NOMO-1 treated with dmso at 0.1 percent for 144 hours (cell line): ENCODE data around the gene UBE2A.

Experiments
- DNase-seq: peaks from one replicate; lab custom pipeline; 2025; ENCODE audit not compliant: unreplicated experiment; lab: John Stamatoyannopoulos, UW

UBE2A gene

DNA sequence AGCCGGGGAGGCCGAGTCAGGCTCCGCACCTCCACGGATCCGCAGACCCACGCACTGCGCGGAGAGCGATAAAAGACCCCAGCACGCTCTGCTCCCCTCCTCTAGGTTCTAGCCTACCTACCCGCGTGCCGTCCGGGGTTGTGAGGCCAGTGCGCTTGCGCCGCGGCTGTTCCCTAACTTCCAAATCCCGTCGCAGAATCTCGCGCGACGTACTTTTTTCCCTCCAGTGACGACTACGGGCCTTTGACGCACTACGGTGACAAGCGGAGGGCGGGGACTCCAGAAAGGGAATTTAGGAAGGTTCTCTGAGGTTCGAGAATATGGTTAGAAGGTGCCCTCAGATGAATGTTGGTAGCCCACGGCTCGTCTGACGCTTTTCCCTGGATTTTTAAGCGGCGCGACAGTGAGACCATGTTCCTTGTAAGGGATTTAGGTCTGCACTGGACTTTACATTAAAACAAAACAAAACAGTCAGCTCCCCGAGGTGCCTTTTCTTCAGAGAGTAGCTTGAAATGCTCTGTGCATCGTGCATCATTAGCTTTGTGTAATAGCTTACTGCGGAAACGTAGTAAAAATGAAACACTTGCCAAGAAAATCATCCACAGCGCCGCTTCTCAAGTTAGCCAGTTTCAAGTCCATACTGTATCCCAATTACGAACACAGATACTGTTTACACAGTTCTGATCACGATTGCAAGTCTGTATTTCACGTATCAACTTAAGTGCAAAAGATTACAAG lies 32.1 kb downstream of the UBE2A start, which contains the start of gene NKRF:
NKRF (minus strand) TSS at position 145 of the 738 bp plus-strand sequence.
- peak; percentile 87 for DNase-seq

DNA sequence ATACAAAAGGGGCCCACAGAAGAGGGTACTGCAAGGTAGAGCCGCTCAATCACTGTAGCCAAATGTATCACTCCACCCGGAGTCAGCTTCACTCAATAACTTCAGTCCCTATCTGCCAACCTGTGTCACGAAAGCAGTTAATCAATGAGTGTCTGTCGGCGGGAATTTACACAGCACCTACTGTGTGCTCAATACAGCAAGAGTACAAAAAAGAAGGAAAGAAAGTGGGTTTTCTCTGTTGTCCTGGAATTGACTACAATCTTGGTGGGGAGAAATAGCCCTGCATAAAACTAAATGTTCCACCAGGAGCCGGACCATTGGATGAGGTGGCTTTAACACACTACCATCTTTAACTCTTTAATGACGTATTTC lies 32.6 kb downstream of the UBE2A start:
- no peak for DNase-seq

DNA sequence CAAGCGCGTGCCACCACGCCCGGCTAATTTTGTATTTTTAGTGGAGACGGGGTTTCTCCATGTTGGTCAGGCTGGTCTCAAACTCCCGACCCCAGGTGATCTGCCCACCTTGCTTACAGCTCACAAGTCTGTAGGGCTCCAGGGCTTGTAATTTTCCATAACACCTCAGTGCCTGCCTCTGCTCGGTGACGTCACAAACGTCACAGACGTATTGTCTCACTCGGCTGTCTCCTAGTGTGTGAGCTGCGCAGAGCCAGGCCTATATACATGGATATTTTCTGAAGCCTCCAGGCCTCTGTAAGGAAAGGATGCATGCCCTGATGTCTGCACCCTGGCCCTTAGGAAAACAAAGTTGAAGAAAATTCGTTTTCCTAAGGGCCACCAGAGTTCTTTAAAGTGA lies 40.4 kb downstream of the UBE2A start:
- DNase-seq = no peak

DNA sequence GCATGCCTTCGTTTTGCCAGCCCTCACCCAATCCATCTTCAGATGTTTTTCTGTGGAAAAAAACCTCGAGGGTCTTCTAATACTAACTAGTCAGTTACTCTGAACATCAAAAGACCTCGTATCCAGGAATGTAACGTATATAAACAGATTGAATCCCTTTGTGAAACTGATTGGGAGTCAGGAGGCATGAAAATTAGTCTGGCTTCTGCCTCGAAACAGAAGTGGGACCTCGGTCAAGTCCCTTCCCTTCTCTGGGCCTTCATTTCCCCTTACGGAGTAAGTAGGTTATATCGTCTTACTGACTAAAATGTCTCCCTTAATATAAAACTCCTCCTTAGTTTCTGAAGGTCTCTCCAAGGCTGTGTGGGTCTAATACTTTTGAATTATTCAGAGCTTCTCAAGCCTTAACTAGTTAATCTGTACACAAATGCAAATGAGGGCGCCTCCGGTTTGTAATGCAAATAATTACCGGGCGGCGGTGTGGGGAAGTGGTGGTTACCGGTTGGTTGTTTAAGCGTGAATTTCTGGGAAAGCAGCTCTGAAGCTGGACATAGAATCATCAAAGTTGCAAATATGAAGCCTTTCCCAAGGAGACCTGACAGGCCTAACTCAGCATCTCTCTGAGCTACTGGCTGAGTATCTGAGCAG lies 43.3 kb downstream of the UBE2A start:
- peak; percentile 33 for DNase-seq

DNA sequence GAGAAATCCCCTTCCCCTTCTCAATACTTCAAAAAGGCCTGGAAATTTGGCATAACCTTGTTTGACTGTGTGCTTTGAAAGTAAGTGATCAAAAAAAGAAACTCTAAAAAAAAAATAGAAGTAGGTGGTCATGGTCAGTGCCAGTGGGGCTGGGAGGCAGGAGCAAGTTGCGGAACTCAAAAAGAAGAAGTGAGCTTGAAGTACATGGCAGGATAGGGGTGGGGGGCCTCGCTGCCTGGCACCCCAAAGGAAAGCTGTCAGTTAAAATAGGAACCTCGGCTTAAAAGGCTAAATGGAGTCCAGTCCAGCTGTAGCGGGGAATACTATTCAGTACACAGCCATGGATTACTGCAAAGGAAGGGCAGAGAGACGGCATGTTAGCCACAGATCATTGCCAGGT lies 44.1 kb downstream of the UBE2A start:
- peak; percentile 74 for DNase-seq

DNA sequence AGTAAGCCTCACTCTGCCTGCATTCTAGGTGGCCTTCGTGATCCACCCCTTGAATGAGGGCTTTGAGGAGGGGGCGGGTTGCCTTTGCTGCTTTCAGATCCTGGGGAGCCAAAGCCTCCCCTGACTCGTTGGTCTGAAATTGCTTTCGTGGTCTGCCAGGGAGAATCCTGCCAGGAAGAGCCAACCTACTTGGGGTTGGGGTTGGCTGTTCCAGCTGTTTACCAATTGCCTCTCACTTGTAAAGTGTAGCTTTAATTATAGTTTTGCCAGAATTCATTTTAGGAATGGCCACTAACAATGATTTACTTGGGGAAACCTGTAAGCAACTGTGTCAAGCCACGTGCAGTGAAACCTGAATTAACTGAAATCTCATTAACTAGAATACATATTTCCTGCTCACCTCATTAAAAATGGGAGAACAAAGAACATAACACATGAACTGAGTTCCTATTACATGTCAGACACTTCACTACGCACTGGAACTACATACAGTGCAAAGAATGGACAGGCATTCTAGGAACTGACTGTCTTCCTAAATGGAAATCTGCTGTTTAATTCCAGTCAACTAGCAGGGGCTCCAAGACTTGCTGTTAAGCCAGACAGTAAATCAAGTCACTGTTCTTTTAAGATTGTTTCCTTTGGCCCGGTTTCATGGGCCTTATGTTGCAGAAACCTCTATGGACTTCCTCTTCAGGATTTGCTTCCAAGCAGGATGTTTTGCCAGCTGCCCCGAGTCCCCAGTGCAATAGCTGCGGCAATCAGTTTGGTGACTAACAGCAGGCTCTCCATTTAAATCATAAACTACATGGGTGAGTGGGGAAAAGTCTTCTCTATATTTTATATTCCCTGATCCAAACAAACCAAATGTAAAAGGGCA lies 48.2 kb downstream of the UBE2A start:
- DNase-seq = no peak

DNA sequence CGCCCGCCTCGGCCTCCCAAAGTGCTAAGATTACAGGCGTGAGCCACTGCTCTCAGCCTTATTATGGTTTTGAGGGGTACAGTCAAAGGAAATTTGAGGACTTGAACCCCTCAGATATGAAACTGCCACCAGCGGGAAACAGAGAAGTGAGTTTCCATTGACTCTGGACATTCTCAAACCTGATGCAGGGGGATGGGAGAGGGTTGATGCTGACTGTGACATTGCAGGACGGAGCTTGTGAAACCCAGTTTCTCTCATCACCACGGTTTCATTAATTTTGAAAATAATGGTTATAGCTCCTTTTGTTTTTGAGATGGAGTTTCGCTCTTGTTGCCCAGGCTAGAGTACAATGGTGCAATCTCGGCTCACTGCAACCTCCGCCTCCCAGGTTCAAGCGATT lies 50.1 kb downstream of the UBE2A start:
- no peak for DNase-seq

DNA sequence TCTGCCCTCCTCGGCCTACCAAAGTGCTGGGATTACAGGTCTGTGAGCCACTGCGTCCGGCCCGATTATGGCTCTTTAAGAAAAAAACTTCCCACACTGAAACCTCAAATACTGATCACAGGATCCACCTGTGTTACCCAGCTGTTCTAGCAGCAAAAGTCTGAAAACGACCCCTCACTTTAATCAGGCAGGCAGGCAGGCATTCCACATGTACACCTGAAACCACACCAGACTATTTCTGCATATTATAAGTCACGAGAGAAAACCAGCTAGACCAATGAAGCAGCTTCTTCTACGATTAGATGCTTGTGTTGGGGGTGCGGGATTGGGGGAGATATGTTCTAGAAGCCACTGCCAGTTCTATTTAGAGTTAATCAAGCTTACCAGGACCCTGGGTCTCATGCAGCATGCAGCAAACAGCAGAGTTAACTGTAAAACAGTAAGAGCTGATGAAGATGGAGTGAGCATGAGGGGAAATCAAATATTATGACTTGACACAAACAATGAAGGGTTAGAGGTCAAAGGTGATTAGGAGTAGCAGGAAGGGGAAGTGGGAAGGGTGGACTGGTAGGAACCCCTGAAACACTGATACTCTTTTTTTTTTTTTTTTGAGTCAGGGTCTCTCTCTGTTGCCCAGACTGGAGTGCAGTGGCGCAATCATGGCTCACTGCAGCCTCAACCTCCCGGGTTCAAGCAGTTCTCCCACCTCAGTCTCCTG lies 50.7 kb downstream of the UBE2A start:
- no peak for DNase-seq

DNA sequence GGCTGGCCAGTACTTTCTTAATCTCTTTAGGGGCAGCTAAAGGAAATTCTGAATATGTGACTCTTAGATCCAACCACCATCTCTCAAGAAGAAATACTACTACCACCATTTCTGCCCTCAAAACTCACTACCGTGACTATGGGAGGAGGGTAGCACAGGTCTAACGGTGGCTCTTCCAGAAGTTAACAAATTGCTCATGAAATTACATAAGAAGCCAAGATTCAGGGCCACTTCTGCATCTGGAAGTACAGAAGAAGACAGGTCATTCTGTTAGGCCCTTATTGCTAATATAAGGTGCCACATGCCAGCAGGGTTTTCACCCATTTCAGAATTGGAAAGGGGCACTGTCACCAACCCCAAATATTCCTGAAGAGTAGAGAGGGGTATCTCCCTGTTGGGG lies 51.5 kb downstream of the UBE2A start:
- no peak for DNase-seq
